ENCODE data around the gene C11orf98.
A peak's percentile ranks its signal among the peaks of the same experiment; 100 is the strongest.
"Not testable (repeated sequence)": the region's sequence is repeated elsewhere in the genome, so short reads cannot be mapped to it uniquely, and the experiment has no call there.

C11orf98 gene

GRCh38 chr11:62648967-62649364 is 16.0 kb downstream of the C11orf98 start:
- DNase-seq = no peak

DNA sequence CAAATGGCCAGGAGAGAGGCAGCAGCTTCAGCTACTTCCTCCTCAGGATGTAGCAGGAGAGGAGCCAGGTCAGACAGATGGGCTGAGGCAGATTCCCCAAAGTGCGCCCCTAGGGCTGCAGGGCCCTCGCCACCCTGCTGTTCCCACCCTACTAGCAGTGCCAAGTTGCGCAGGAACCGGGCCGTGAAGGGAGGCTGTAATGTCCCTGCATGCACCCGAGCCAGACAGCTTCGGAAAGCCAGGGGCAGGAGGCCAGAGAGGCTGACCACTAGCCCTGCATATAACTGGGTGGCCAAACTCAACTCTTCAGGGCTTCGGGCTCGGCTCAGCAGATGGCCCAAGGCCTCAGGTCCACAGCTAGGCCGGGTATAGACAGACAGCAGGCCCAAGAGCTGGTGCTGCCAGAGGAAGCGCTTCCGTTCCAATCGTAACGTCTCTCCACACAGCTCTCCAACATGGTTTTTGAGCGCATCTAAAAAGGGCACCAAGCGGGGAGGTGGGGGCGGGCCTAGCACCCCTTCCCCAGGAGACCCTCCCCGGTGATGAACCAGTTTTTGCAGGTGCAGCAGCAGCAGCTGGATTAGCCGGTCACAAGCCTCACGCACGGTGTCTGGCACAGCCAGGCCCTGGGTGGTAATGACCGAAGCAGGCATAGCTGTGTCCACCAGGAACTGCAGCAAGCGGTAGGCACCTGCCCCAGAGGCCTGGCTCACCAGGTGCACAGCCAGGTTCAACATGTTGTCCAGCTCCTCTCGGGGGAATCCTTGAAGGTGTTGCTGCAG is 16.6 kb downstream of the C11orf98 start:
- DNase-seq = no peak

DNA sequence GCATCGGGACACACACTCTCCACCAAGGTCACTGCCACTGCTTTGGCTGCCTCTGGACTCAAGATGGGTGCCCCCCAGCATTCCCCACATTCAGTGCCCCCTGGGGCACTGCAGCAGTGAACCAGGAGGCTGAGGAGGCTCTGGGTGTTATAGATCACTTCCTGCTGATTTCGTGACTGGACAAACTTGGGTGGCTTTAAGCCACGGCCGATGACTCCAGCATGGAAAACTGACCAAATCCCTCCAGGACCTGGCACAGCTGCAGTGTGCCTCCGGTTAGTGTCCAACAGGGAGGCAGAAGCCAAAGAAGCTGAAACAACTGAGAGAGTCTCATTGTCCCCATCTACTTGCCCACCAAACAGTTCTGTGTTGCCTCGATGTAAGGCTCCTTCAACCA is 17.4 kb downstream of the C11orf98 start:
- no peak for DNase-seq

- DNase-seq = no peak
These were observed 18.0 kb downstream of the C11orf98 start for GRCh38 chr11:62646825-62647608.

DNA sequence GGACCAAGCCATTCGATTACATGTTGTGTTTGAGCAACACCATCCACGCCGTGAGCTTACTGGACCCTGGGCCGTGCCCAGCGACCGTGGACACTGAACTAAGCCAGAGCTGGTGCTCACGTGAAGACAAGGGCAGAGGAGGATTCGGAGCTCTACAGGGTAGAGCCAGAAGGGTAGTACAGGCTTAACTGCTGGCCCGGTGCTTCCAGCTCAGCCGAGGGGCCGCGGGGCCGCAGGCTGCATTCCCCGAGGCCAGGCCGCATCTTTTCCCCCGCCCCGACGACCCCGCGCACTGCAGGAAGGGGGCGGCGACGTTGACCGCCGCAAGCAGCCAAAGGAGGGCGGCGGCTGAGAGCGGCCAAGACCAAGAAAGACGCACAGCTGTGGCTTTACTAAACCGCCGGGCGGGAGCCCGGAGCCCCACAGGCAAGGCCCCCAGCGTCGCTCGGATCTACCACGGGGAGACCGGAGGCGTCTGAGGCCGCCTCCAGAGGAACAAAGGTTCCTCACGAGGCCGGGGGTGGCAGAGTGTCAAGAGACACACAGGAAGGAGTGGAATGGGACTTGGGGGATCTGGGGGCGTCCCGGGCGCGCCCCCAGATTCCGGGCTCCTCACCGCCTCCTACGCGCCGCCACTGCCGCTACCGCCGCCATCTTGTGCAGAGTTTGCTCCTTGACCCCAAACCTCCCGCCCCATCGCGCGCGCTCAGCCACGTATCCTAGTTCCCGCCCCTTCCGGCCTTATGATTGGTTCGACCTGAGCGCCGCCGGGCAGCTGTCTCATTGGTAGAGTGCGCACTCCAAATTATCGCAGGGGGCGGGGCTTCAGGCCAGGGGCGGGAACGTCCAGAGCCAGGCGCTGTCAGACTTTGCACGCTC is 18.8 kb downstream of the C11orf98 start, which contains the start of gene GANAB:
Gene GANAB (minus strand): TSS at position 668 of the 879 bp plus-strand sequence. CDS start 14 bp downstream, at position 654.
- DNase-seq = peak; percentile 100

GRCh38 chr11:62645671-62645945 is 19.4 kb downstream of the C11orf98 start:
- no peak for DNase-seq

DNA sequence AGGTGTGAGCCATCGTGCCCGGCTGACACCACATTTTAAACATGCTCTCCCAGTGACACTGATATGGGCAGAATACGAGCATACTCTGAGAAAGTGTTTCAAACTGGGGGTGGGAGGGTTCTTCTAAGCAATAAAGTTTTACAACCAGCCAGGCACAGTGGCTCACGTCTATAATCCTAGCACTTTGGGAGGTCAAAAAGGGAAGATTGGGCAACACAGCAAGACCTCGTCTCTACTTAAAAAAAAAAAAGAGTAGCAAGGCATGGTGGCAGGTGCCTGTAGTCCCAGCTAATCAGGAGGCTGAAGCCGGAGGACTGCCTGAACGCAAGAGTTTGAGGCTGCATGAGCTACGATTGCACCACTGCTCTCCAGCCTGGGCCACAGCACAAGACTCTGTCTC is 20.8 kb downstream of the C11orf98 start:
- no peak for DNase-seq

- no peak for DNase-seq
These were observed 32.5 kb downstream of the C11orf98 start for GRCh38 chr11:62632492-62632891.

GRCh38 chr11:62627713-62628112 is 37.3 kb downstream of the C11orf98 start:
- DNase-seq = no peak

DNA sequence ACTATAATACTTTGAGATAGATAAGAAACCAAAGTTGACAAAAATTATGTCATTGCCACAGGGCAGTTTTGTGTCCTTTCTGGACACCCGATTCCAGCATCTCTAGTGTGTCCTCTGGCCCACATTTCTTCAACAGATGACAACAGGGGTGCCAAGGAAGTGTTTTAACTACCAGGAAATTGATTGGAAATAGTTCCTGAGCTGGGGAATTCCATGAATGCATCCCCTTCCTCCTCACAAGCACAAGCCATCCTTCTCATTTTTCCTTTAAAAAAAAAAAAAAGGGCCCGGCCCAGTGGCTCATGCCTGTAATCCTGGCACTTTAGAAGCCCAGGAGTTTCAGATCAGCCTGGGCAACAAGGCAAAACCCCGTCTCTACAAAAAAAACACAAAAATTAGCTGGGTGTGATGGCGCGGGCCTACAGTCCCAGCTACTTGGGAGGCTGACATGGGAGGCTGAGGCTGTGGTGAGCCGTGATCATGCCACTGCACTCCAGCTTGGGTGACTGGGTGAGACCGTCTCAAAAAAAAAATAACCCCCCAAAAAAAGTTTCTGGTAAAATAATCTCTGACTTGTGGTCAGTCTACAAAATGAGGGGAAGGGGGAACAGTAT is 42.4 kb downstream of the C11orf98 start:
- DNase-seq = no peak

DNA sequence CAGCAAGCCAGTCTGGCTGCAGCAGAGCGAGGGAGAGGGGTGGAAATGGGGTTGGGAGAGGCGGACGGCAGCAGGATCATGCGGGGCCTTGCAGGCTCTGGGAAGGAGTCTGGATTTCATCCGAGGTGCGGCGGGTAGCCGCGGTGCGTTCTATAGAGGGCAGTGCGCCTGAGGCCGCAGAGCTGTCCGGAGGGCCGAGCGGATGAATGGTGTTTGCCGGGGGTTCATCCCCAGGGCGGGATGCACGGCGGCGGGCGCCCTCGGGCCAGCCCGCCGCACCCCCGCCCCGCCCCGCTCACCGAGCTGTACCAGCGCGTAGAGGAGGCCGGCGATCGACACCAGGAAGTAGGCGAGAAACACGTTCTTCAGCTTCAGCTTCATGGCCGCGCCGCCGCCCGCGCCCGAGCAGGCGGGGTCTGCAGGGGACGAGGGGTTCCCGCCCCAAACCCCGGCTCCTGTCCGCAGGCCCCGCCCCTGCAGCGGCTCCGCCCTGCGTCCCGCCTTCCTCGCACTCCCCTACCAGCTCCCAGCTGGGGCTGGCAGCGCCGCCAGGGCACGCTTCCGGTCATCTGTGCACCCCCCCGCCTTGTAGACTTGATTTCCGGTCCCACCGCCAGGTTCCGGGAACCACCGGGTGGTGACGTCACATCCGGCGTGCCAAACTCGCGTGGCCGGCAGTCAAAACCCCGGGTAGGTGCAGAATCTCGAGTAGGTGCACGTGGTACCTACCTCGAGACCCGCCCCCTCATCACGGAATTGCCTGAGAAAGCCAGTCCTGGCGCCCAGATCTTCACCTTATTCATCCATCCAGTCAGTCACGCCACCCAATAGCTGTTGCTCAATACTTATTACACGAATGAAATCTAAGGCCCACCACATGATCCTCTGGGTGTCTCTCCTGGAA is 43.2 kb downstream of the C11orf98 start, which contains the start of gene B3GAT3:
Gene B3GAT3 (minus strand): TSS at position 420 of the 904 bp plus-strand sequence. CDS start 39 bp downstream, at position 381.
- peak; percentile 96 for DNase-seq

DNA sequence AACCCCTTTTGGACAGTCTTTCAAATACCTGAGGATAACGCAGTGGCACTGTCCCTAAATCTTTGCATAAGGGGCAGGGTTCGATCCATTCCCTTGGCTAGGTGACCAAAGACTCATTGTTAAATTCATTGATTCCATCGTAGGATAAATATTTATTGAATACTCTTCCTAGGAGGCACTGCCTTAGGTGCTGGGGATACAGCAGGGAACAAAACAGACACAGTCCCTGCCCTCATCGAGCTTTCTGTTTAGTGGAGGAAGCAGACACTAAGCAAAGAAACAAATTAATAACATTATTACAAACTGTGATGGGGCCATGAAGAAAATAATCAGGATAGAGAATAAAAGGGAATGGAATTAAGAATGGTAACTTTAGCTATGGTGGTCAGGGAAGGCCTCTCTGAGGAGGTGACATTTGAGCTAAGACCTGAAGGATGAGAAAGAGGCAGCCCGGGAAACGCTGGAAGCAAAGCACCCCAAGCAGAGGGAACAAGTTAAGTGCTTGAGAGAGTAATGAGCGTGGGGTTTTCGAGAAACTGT is 43.9 kb downstream of the C11orf98 start:
- no peak for DNase-seq

- not testable (repeated sequence) for DNase-seq
These were observed 48.1 kb downstream of the C11orf98 start for GRCh38 chr11:62616957-62617356.

DNA sequence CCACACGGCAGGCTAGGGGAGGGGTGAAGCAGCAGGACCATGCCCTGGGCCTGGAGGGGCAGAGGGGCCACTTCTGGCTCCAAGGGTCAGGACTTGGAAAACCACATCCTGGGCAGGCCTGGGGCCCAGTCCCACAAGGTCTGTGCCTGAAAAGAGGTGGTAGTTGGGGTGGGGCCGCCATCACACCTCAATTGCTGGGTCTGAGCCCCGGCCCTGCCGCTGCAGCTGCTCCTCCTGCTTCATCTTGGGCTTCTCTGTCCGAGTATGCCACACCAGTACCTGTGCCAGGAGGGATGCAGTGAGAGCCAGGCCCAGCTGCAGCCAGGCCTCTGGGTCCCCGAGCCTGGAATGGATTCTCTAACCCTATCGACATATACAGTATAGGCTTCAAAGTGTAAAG is 49.5 kb downstream of the C11orf98 start:
- DNase-seq = no peak

DNA sequence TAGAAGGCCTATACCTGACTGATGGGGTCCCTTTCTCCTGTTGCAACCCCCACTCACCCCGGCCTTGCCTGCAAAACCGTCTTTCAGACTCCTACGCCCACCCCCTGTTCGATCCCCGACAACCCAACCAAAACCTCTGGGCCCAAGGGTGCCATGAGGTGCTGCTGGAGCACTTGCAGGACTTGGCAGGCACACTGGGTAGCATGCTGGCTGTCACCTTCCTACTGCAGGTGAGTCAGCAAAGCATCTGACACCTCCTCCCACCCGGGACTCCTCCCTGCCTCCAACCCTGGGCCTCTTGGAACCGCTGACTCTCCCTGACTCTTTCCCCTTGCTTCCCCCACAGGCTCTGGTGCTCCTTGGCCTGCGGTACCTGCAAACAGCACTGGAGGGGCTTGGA is 50.7 kb downstream of the C11orf98 start:
- DNase-seq = peak; percentile 65

DNA sequence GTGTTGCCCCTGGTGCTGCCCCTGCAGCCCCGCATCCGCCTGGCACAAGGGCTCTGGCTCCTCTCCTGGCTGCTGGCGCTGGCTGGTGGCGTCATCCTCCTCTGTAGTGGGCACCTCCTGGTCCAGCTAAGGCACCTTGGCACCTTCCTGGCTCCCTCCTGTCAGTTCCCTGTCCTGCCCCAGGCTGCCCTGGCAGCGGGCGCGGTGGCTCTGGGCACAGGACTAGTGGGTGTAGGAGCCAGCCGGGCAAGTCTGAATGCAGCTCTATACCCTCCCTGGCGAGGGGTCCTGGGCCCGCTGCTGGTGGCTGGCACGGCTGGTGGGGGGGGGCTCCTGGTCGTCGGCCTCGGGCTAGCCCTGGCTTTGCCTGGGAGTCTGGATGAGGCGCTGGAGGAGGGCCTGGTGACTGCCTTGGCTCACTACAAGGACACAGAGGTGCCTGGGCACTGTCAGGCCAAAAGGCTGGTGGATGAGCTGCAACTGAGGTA is 51.7 kb downstream of the C11orf98 start:
- DNase-seq = no peak

Data from activated naive CD4-positive, alpha-beta T cell treated with Interleukin-2 at 50 U/mL for 16 hours (primary cell).